ENCODE measurements around the gene ZC3H11A.

GRCh38 chr1:203778146-203778545 is 17.3 kb upstream of the ZC3H11A start:
- TF ChIP-seq POLR2AphosphoS5 (IDR thresholded peaks at IDR 0.05; ENCODE audit: insufficient read depth in 1 of 2, low read depth in 1 of 2) (no peak), CTCF (IDR thresholded peaks at IDR 0.05) (no peak), POLR2A (IDR thresholded peaks at IDR 0.05) (no peak)

All from vagina (tissue), 2 donors.